ENCODE data around the gene SSPN. TPM values are rescaled to one million over a fixed set of nuclear protein-coding genes. Genes with fewer than 3 reads are reported as not detected.

Gene SSPN
- total RNA-seq, 1 donor from 2014 or later, result 2.1 TPM

- no peak overlapping the region for H3K27ac Mint-ChIP-seq
- H3K4me1 Mint-ChIP-seq (ENCODE audit: low read depth), result peaks cover 6% of the 10 kb centered on the region
Measured at GRCh38 chr12:26241080-26241479, 45.7 kb downstream of the SSPN start.

DNA sequence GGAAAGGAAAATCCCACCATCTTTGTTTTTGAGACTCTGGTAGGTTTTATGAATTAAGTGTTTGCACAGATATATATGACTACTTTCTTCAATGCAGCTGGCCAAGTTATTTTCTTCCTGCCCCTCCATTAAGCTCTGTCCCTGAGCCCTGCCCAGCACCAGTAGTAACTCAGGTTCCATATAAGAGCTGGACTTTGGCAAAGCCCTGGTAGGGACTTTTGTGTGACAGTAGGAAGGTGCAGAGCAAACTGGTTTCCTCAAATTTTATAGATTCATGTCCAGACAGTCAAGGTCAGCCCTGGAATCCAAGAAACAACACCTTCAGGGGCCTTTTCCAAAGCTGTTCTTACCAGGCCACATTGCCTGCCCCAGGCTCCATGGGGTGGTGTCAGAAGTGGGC, 47.3 kb downstream of the SSPN start:
- TF ChIP-seq CTCF (IDR thresholded peaks at IDR 0.05; ENCODE audit: unreplicated experiment), result no peak
- Mint-ChIP-seq H3K36me3 (ENCODE audit: insufficient read depth) (no peaks in the 10 kb centered on the region), H3K27ac (no peak overlapping the region), H3K4me3 (ENCODE audit: low read depth) (no peak overlapping the region), H3K9me3 (ENCODE audit: low read depth) (no peaks in the 10 kb centered on the region), H3K27me3 (peaks cover 11% of the 10 kb centered on the region), H3K4me1 (ENCODE audit: low read depth) (peaks cover 8% of the 10 kb centered on the region)
- no peak for DNase-seq (ENCODE audit: low spot score, unreplicated experiment)

More at GRCh38 chr12:26241080-26241479, 45.7 kb downstream of the SSPN start:
- H3K27me3 Mint-ChIP-seq, result peaks cover 11% of the 10 kb centered on the region
- H3K4me3 Mint-ChIP-seq (ENCODE audit: low read depth), result no peak overlapping the region
- no peaks in the 10 kb centered on the region for H3K9me3 Mint-ChIP-seq (ENCODE audit: low read depth)
- DNase-seq (ENCODE audit: low spot score, unreplicated experiment), result no peak
- no peak for TF ChIP-seq CTCF (IDR thresholded peaks at IDR 0.05; ENCODE audit: unreplicated experiment)
- H3K36me3 Mint-ChIP-seq (ENCODE audit: insufficient read depth), result no peaks in the 10 kb centered on the region

DNA sequence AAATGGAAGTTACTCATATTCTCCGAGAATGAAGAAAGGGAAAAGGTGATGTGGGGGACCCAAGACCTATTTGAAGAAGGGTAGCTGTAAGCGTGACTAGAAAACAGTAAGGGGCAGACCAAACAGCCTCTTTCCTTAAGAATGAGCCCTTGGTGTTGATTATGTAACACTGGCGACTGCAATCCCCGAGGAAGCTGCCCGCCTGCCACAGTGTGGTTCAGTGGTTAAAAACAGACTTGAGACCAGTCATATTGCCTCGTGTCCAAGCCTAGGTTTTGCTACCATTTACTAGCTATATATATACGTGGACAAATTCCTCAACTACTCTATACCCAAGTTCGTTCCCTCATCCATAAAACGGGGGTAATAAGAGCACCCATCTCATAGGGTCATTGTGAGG, 49.1 kb downstream of the SSPN start:
- H3K27me3 Mint-ChIP-seq, result peaks cover 4% of the 10 kb centered on the region
- peaks cover 5% of the 10 kb centered on the region for H3K9me3 Mint-ChIP-seq (ENCODE audit: low read depth)
- no peak overlapping the region for H3K27ac Mint-ChIP-seq
- no peak for DNase-seq (ENCODE audit: low spot score, unreplicated experiment)
- peaks cover 2% of the 10 kb centered on the region for H3K36me3 Mint-ChIP-seq (ENCODE audit: insufficient read depth)
- no peak overlapping the region for H3K4me3 Mint-ChIP-seq (ENCODE audit: low read depth)
- H3K4me1 Mint-ChIP-seq (ENCODE audit: low read depth), result peaks cover 6% of the 10 kb centered on the region
- no peak for TF ChIP-seq CTCF (IDR thresholded peaks at IDR 0.05; ENCODE audit: unreplicated experiment)

DNA sequence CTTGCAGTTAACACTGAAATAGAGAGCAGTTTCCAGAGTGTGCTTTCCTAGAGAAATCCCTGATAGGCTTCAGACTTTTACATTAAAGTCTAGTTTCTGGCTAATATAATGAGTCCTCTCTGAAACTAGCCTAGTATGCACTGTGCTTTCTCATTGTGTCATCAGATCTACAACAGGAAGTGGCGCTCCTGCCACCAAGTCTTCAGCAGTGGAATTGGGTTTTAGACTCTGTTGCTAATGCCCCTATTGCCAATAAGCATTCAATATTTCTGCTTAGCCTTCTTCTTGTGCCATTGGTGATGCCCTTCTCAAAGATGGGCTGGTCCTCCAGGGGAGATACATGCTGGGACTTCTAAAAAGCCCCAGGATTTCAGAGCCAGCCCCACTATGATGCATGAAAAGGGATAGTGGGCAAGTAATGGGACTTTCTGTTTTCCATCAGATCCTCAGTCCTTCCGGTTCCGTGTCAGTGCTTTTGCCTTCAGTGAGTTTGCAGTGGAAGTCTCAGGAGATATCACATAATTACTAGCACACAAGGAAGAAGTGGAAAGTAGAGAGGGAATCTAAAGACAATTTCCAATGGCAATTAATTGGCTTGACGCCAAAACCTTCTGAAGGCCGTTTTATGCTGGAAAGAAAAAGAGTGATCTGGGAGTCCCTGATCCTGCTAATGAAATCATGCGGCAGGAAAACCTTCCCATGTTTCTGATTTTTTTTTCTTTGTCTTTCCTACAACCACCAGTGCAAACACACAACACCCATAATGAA, 50.0 kb downstream of the SSPN start:
- Mint-ChIP-seq H3K27ac (no peak overlapping the region), H3K4me3 (ENCODE audit: low read depth) (no peak overlapping the region), H3K4me1 (ENCODE audit: low read depth) (peaks cover 2% of the 10 kb centered on the region), H3K9me3 (ENCODE audit: low read depth) (peaks cover 8% of the 10 kb centered on the region), H3K36me3 (ENCODE audit: insufficient read depth) (peaks cover 2% of the 10 kb centered on the region), H3K27me3 (no peaks in the 10 kb centered on the region)
- no peak for DNase-seq (ENCODE audit: low spot score, unreplicated experiment)
- no peak for TF ChIP-seq CTCF (IDR thresholded peaks at IDR 0.05; ENCODE audit: unreplicated experiment)

- no peaks in the 10 kb centered on the region for H3K27me3 Mint-ChIP-seq
- no peak overlapping the region for H3K4me3 Mint-ChIP-seq (ENCODE audit: low read depth)
- no peak for DNase-seq (ENCODE audit: low spot score, unreplicated experiment)
- H3K27ac Mint-ChIP-seq, result peak overlapping the region; percentile 70
- TF ChIP-seq CTCF (IDR thresholded peaks at IDR 0.05; ENCODE audit: unreplicated experiment), result no peak
- H3K36me3 Mint-ChIP-seq (ENCODE audit: insufficient read depth), result peaks cover 2% of the 10 kb centered on the region
- peaks cover 11% of the 10 kb centered on the region for H3K9me3 Mint-ChIP-seq (ENCODE audit: low read depth)
- H3K4me1 Mint-ChIP-seq (ENCODE audit: low read depth), result peaks cover 2% of the 10 kb centered on the region
Measured at GRCh38 chr12:26246483-26247164, 51.3 kb downstream of the SSPN start.

All from progenitor cell of endocrine pancreas (in vitro differentiated cells).